ENCODE measurements around the gene INPP5A. TPM values are rescaled to one million over a fixed set of nuclear protein-coding genes. Genes with fewer than 3 reads are reported as not detected.
"Not testable (repeated sequence)": the region's sequence is repeated elsewhere in the genome, so short reads cannot be mapped to it uniquely, and the experiment has no call there.

INPP5A gene
- total RNA-seq, 1 donor from 2014 or later = 20.9 TPM

DNA sequence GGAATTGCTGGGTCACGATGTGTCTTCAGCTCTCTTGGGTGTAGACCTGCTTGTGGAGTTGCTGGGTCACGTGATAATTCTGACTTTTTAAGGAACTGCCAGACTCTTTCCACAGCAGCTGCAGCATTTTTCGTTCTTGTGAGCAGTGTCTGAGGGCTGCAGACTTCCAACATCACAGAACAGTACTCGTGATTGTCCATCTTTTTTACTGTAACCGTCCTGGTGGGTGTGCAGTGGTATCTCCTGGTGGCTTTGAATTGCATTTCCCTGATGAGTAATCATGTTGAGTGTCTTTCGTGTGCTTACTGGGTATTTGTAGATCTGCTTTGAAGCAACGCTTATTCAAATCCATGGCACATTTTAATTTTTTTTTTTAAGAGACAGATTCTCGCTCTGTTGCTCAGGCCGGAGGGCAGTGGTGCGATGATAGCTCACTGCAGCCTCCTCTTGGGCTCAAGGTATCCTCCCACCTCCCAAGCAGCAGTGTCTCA is 22.7 kb downstream of the INPP5A start:
- no peak for DNase-seq (ENCODE audit: low read depth in 2 of 2)

DNA sequence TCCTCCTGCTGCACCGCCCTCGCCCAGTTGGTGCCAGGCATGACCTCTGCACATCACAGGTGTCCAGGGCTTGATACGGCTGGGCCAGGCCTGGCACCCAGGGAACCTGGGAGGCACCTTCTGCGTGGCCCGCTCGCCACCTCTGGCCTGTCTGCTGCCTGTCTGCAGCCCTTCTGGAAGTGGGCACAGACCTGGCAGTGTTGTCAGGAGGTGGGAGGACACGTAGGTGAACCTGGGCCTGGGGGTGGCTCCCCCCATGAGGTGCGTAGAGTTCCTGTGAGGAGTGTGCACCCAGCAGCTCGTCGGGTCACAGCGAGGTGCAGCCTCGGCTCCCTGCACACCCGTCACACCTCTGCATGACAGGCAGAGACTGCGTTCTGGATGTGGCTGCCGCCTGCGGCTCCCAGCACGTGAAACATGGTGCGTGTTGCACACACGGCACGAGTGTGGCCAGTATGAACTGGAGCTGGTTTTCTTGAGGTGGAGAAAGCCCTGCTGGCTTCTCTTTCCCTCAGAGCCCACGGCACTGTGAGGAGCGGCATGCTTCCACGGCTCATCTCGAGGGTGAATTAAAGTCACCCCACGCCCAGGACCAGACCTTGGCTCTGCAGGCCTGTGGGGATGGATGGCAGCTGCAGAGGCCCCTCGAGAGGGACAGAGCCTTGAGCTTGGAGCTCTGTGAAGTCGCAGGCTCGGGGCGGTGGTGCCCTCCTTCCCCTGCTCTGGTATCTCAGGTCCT is 24.8 kb downstream of the INPP5A start:
- DNase-seq (ENCODE audit: low read depth in 2 of 2) = no peak

DNA sequence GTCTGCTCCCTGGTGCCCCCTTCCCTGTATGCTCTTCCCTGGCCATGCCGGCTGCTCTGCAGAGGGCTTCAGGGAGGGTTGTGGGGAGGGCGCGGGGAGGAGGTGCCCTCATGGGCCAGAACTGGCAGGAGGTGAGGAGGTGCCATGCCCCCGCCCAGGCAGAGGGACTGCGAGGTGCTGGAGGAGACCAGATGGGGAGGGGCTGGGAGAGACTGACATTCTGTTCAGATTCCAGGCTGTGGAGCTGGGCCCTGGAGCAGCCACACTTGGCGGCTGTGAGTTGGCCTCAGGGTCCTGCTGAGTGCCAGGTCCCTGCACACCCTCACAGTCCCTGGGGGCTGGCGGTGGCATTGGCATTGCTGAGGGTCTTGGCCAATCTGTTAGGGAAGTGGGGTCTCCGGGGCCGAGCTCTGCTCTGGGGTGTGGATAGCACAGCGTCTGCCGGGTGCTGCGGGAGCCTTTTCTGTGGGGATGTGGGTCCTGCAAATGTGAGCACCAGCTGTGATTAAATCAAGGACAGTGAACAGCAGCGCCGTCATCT is 25.4 kb downstream of the INPP5A start:
- no peak for DNase-seq (ENCODE audit: low read depth in 2 of 2)

DNA sequence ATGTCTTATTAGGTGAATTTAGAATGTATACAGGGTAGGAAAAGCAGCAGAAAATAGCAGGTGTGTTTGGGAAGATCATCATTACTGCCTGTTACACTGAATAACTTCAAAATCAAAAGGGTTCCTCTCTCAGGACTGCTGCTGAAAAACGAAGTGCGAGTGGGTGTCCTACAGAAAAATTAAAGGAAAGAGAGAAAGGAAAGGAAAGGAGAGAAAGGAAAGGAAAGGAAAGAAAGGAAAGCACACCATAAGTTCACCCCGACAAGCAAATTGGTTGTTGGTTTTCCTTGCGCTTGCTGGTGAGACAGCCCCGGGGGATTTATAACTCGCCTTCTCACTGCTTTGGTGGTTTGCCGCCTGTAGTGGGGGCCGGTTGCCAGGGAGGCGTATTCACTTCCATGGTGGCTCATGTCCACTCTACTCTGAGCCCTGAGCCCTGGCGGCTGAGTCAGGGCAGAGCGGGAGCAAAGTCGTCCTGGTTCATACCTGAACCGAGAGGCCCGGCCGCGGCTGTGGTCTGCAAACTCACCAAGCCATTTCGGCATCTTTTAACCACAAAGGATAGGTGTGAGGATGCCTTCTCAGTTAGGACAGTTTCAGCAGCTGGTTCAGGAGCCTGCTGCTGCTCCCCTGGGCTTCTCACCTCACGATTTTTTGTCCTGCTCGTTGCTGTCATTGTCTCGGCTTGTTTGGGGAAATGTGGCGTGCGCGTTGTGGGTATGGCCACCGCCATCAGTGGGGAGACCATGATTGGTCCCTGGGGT is 26.1 kb downstream of the INPP5A start:
- DNase-seq (ENCODE audit: low read depth in 2 of 2) = no peak

DNA sequence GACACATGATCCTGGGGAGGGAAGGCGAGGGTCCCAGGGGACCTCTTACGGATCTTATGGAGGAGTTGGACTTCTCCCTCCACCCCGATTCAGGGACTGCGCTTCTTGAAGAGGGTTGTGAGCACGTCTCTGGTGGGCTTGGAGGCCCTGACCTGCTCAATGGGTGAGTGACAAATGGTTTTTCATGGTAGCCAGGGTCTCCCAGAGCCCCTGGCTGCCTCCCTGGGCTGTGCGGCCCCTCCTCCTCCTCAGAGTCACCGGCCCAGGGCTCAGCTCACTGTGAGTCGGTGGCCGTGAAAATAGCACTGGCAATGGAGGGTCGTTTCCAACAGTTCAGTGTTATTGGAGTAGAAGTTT is 26.6 kb downstream of the INPP5A start:
- no peak for DNase-seq (ENCODE audit: low read depth in 2 of 2)

DNA sequence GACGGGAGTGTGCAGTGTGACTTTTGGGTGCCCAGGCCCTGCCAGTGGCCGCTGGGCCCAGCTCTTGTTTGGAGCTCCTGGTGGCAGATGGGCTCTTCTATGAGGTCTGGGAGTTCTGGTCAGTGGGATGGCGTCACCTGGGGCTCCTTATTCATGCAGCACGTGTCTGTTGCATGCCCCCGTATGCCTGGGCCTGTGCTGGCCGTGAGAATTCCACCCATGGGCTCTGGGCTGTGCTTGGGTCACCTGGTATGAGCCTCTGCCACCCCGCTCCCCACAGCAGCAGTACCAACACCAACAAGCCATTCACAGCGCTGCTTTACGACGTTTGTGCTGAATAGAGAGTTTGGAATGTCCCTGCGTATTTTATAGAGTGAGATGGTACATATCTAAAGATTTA is 27.1 kb downstream of the INPP5A start:
- no peak for DNase-seq (ENCODE audit: low read depth in 2 of 2)

DNA sequence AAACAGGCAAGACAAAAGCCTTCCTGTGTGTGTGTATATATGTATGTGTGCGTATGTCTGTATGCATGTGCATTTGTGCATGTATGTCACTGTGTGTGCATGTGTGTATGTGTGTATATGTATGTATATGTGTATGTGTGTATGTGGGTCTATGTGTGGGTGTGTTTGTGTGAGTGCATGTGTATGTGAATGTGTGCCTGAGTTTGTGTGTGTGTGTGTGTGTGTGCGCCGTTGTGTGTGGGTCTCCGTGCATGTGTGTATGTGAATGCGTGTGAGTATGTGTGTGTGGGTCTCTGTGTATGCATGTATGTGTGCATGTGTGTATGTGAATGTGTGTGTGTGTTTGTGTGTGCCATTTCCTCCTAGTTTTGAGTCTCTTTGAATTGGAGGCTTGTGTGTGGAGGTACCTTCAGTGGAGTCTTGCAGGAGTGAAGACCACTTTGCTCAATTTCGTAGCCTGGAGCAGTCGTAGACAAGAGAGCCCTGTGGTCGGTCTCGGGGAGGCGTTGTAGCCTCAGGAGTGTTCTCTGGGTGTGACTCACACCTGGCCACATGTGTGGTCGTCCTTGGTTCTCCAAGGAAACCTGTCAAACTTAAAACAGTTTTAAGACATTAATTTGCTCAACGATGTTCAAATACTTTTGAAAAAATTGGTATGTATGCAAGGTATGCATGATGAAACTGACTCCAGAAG is 28.1 kb downstream of the INPP5A start:
- no peak for DNase-seq (ENCODE audit: low read depth in 2 of 2)

DNA sequence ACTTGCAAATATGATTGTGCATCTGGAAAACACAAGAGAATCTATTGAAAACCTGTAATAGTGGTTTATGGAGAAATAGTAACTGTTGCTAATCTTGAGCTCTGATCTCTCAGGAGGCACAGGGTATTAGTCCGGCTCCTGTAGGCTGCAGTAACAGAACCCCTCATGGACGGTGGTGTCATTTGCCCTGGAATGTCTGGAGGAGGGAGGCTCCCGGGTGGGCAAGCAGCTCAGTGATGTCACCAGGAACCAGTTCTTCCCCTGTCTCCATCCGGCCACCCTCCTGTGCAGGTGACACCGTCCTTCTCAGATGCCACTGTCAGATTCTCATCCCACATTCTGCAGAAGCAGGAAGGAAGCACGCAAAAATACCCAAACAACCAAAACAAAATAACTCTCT is 29.3 kb downstream of the INPP5A start:
- no peak for DNase-seq (ENCODE audit: low read depth in 2 of 2)

DNA sequence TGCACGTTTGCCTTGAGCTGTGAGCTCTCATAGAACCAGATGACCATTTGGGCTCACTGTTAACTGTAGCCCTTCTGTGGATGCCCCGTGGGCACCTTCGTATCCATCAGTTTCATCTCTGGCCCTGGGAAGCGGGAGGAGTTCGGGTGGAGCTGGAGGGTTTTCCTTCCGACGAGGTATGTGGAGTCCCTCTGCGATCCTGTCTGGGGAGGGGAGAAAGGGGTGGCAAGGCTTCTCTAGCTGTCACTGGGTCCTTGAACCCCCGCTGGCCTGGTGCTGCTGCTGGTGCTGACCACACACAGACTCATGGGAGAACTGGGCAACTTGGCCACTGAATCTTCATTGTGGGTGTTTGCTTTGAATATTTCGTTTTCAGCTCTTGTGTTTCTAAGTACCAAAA is 32.7 kb downstream of the INPP5A start:
- no peak for DNase-seq (ENCODE audit: low read depth in 2 of 2)

DNA sequence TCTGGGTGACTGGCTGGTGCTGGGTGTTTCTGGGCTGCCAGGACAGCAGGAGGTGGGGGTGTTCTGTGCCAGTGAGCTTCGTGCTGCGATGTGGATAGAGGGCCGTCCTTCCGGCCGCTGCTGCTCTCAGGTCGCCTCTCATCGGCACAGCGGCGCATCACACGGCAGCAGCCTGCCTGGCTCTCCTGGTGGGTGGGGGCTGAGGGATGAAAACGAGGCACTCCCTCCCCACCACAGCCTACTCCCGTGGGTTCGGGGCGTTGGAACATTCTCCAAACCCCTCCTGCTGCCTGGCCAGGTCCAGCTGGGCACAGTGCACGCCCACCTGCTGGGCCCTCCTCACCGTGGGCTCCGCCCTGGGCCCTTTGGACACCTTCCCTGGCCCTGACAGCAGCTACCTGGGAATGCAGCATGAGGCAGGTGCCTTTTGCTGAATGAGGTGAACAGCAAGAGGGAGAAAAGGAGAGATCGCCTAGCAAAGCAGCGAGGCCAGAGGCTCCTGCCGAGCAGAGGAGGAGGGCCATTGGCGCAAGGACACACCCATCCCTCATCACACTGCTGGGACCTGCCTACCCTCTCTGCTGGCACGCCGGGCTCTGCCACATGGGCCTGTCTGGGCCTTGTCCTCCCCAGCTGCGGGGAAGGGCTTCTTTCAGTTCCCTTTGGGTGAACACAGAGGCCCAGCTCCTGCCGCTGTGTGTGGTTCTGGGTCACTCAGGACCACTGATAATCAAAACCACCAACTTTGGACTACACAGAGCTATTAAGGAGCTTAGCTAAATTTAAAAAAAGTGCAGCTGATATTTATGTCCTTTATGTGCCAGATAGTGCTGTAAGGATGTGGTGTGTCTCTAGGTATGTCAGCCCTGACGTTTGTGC is 33.4 kb downstream of the INPP5A start:
- no peak for DNase-seq (ENCODE audit: low read depth in 2 of 2)

DNA sequence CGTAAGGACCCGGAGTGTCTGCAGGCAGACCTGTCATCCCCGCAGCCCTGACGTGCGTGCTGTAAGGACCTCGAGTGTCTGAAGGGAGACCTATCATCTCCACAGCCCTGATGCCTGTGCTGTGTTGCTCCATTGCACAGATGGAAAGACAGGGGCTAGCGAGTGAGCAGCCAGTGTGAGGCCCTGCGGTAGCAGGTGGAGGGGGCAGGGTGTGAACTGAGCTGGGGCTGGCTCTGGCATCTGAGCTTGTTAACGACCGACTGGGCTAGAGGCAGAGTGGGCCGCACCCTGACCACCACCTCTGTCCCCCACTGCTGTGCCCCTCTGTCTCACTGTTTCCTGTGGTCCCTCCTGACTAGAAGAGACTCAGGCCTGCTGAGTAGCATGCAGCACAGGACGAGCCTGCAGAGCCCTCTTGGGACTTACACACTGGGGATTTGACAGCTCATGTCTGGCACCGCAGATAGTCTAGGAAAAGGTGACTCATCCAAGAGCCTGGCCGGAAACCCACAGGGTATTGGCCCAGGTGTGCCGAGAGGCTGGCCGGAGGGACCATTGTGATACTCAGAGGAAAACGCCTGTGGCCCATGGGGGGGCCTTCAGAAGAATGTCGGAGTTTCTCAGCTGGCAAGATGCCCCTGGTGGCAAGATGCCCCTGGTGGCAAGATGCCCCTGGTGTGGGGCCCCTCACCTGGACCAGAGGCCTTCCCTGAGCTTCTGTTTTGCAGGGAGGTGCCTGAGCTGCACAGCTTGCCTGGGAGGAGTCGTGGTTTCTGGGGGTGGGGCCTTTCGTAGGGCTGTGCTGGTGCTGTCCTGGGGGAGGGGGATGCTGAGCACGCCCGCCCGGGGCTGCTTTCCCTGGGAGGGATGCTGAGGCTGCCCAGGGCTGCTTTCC is 34.3 kb downstream of the INPP5A start:
- peak; percentile 62 to 88 for DNase-seq (ENCODE audit: low read depth in 2 of 2)

DNA sequence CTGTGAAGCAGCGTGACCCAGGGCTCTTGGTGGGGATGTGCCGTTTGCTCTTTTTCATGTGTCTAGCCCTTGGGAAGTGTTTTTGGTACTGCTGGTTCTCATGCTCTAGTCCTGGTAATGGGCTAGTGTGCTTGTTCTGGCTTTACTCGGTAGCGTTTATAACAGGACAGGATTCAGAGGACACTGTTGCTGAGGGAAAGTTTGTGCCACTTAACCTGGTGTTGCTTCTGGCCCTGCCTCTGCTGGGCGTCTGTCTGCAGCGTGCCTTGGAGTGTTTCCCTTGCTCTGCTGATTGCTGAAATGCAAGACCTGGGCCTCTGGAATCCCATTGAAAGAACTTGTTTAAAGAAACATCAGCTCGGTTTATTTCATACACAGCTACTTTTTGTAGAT is 35.0 kb downstream of the INPP5A start:
- DNase-seq (ENCODE audit: low read depth in 2 of 2) = no peak

DNA sequence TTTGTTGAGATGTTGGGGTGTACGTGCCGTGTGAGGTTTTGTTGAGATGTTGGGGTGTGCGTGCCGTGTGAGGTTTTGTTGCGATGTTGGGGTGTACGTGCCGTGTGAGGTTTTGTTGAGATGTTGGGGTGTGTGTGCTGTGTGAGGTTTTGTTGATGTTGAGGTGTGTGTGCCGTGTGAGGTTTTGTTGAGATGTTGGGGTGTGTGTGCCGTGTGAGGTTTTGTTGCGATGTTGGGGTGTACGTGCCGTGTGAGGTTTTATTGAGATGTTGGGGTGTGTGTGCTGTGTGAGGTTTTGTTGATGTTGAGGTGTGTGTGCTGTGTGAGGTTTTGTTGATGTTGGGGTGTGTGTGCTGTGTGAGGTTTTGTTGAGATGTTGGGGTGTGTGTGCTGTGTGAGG is 35.4 kb downstream of the INPP5A start:
- DNase-seq (ENCODE audit: low read depth in 2 of 2) = not testable (repeated sequence)

DNA sequence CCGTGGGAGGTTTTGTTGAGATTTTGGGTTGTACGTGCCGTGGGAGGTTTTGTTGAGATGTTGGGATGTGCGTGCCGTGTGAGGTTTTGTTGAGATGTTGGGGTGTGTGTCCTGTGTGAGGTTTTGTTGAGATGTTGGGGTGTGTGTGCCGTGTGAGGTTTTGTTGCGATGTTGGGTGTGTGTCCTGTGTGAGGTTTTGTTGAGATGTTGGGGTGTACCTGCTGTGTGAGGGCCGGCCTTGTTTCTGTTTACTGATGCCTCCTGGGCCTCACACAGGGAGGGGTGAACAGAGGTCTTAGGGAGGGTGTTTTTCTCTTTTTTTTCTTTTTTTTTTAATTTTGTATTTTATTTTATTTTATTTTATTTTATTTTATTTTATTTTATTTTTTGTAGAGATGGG is 36.7 kb downstream of the INPP5A start:
- DNase-seq (ENCODE audit: low read depth in 2 of 2) = no peak

DNA sequence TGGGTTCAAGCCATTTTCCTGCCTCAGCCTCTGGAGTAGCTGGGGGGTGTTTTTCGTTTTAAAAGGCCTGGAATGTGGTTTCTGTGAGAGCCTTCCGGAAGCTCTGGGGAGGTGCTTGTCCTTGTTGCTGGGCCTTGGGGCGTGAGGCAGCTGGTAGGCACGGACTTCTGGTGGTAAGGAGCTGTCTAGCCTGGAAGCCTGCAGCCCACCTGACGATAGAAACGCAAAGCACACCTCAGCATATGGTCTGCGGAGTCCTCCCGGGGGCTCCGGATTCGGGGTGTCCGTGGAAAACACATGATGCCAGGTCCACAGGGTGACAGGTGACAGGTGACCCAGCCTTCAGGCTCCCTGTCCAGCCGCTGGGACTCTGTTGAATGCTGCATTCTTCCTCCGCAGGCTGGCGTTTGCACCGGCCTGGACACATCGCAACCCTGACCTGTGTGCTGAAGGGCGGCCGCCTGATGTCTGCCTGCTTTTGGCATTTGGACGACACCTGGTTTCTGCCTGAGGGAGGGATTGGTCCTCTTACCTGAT is 37.3 kb downstream of the INPP5A start:
- no peak for DNase-seq (ENCODE audit: low read depth in 2 of 2)

DNA sequence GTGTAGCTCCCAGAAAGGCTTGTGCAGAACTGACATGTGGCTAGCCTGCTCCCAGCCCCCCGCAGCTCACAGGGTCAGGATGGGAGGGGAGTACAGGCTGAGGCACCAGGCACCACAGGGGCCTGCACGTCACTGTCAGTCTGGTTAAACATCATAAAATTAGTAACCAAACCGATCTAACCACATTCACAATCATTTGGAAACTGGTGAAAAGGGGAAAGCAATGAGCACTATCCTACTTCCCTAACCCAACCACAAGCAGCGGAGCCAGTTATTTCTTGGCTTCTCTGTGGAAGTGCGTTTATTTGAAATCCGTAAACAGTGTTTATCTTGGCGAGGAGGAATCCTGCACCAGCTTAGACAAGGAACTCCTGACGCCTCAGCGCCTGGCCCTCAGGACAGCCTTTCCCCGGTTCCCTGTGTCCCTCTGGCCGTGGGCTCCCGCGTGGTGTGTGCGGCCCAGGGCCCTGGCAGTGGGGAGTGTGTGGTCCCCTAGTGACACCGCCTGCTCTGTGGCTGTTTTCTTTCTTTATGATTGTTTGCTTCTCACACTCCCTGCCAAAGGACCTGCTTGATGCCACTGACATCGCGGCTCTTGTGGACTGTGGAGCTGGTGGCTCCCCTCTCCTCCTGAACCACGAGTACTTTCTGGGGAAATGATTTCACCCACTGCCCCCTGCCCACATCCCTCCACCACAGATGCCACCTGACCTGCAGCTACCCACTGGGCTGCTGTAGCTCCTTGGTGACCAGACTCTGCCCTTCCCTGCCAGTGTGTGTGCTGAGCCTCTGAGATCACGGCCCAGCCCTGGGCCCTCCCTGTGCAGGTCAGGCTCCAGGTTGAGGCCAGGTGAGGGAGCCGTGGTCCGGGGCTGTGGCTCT is 38.0 kb downstream of the INPP5A start:
- DNase-seq (ENCODE audit: low read depth in 2 of 2) = peak in 1 of 2 donors; percentile 67

DNA sequence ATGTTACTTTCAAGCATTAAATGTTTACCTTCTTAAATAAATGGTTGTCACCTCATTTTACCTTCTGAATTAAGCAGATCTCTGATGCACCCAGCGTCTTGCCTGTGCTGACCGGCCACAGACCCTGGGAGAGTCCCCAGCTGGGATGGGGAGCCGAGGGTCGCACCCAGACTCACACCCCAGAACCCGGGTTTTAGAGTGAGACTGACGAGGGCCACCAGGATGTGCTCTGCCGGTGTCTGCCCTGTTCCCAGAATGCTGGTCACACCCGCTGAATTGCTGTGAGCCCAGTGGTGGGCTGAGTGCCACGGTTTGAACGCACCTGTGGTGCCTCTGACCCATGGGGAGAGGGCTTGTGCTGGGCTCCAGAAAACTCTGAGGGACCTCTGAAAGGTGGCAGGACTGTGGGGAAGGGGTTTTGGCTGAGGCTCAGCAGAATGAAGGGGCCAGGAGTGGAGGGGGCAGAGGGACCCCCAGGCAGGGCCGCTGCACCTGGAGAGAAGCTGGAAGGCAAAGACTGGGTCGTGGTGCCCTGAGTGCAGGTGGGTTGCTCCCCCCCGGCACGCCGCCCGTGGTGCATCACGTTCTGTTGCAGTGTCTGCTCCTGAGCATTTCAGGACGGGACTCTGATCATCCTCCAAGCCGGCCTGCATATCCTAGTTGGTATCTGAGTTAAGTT is 39.2 kb downstream of the INPP5A start:
- DNase-seq (ENCODE audit: low read depth in 2 of 2) = no peak

DNA sequence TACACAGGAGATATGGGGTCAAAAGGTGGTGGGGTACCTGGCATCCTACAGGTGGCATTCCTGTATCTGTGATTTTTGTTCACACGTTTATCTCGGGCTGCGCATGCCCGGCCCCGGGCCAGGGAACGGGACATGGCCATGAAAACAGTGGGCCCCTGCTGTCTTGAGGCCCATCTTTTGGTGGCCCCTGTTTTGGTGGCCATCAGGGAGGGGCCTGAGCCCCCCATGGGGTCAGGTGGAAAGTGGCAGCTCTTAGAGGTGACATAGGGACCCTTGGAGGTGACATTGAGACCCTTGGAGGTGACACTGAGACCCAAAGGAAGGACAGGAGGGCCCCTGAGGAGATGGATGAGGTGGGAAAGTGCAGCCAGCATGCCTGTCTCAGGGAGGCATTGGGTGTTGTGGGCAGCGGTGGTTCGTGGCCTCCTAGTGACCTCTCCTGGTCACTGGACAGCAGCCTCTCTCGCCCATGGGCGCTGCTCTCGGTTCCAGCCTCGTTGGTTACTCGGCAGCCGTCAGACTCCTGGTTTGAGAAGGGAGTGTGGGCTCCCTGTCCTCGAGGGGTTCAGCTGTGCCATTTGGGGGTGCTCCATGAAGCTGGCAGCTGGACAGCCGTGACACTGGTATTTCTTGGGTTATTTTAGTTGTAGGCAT is 39.9 kb downstream of the INPP5A start:
- no peak for DNase-seq (ENCODE audit: low read depth in 2 of 2)
